HG02943 (cell line): Measurements from ENCODE around the gene TRAF3IP1.
A peak's percentile ranks its signal among the peaks of the same experiment; 100 is the strongest.
"Not testable (repeated sequence)": the region's sequence is repeated elsewhere in the genome, so short reads cannot be mapped to it uniquely, and the experiment has no call there.

ENCODE experiments used
- ATAC-seq: cut with Tn5 transposase; IDR thresholded peaks from one replicate; pipeline ENCODE4 v1.9.1; 2021; ENCODE audit warnings: mild to moderate bottlenecking, low read depth, moderate library complexity; ENCODE audit not compliant: unreplicated experiment

TRAF3IP1 gene, protein sequence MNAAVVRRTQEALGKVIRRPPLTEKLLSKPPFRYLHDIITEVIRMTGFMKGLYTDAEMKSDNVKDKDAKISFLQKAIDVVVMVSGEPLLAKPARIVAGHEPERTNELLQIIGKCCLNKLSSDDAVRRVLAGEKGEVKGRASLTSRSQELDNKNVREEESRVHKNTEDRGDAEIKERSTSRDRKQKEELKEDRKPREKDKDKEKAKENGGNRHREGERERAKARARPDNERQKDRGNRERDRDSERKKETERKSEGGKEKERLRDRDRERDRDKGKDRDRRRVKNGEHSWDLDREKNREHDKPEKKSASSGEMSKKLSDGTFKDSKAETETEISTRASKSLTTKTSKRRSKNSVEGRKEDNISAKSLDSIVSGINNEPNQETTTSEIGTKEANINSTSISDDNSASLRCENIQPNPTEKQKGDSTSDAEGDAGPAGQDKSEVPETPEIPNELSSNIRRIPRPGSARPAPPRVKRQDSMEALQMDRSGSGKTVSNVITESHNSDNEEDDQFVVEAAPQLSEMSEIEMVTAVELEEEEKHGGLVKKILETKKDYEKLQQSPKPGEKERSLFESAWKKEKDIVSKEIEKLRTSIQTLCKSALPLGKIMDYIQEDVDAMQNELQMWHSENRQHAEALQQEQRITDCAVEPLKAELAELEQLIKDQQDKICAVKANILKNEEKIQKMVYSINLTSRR

GRCh38 chr2:238320246-238320647 lies at the start of gene TRAF3IP1:
TSS of gene TRAF3IP1 (plus strand) at chr2:238320518. CDS start at chr2:238320663, 145 bp downstream.
- peak; percentile 84 for ATAC-seq

GRCh38 chr2:238270606-238271005 lies 49.7 kb upstream of the TRAF3IP1 start:
- ATAC-seq: no peak

GRCh38 chr2:238271061-238271554 lies 49.2 kb upstream of the TRAF3IP1 start:
- ATAC-seq: no peak

GRCh38 chr2:238271686-238272085 lies 48.6 kb upstream of the TRAF3IP1 start:
- not testable (repeated sequence) for ATAC-seq

DNA sequence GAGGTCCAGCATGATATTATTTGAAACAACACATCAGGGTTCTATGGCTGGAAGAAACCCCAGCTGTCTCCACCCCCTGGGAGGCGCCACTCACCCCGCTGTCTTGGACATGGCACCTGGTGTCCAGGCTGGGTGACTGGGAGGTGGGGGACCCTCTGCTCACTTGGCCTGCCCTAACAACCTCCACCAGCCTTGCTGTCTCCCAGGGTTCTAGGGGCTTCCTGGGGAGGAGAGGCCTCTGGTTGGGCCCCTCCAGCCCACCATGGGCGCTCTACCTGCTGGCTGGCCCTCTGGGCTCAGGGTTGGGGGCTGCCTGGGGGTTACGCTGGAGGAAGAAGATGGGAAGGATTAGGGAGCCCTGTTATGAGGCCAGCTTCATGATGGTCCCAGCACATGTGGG lies 48.2 kb upstream of the TRAF3IP1 start:
- no peak for ATAC-seq

DNA sequence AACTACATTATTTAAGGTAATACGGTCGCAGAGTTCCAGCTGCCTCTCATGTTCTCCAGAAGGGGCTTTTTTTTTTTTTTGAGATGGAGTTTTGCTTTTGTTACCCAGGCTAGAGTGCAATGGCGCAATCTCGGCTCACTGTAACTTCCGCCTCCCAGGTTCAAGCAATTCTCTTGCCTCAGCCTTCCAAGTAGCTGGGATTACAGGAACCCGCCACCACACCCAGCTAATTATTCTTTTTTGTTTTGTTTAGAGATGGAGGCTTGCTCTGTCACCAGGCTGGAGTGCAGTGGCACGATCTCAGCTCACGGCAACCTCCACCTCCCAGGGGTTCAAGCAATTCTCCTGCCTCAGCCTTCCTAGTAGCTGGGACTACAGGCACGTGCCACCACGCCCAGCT lies 46.9 kb upstream of the TRAF3IP1 start:
- not testable (repeated sequence) for ATAC-seq

GRCh38 chr2:238274152-238274865 lies 46.0 kb upstream of the TRAF3IP1 start:
- ATAC-seq: no peak

DNA sequence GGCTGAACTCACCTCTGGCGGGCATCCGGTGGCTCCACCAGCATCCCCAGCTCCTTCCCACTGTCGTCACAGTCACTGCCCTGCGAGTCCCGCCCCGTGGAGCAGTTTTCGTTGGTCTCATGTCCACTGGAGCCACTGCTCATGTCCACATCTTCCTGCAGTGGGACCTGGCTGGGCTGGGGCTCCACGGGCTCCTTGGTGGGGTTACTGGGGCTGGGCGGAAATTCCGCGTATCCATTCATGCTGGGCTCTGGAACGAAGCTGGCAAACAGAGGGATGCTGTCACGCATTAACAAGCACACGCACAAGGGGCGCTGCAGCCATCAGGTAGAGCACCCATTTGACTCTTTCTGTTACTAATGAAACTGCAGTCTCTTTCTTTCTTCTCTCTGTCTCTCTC lies 42.6 kb upstream of the TRAF3IP1 start:
- ATAC-seq: no peak

GRCh38 chr2:238278626-238279323 lies 41.5 kb upstream of the TRAF3IP1 start:
- no peak for ATAC-seq

DNA sequence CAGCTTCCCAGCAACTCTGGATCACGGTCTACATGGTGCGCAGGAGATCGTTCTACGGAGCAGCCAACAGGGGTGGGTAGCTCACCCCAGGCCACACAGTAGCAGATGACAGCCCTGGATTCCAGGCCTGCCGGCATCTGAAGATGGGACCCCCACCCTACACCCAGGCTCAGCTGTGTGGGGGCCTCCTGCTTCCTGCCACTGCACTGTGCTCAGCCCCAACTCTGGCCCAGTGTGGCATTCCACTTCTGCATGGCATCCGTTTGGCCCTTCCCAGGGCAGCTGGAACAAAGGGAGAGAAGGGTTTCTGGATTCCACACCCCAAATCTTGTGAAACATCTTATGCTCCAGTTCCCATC lies 41.0 kb upstream of the TRAF3IP1 start:
- no peak for ATAC-seq

GRCh38 chr2:238280083-238280825 lies 40.1 kb upstream of the TRAF3IP1 start:
- no peak for ATAC-seq

DNA sequence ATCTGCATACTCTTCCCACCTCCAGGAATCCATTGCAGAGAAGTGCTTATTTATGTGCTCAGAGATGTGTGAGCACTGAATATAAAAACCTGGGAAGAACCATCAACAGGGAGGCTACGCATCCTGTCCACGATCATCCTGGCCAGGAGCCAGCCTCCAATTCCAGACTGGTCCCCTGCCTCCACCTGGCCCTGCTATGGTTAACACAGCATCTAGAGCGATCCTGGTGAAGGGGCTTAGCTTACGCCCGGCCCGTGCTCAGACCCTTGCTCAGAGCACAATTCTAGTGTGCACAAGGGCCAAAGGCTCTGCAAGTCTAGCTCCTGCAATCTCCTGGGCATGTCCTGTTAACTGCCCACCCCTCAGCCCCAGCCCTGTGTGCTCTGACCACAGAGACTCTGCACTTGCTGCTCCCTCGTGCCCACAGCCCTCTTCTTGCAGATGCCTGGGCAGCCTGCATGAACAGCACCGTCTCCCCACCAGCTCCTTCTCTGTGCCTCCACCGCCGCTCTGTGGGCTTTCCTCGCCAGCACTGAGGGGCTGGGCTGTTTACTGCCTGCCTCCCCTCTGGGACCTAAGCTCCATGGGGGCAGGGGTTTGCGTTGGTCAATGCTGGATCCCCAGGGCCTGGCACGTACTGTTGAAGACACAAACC lies 38.4 kb upstream of the TRAF3IP1 start:
- ATAC-seq: no peak

- ATAC-seq: no peak
Measured at GRCh38 chr2:238282861-238283738, 37.2 kb upstream of the TRAF3IP1 start.

- ATAC-seq: no peak
Measured at GRCh38 chr2:238284802-238285515, 35.4 kb upstream of the TRAF3IP1 start.

DNA sequence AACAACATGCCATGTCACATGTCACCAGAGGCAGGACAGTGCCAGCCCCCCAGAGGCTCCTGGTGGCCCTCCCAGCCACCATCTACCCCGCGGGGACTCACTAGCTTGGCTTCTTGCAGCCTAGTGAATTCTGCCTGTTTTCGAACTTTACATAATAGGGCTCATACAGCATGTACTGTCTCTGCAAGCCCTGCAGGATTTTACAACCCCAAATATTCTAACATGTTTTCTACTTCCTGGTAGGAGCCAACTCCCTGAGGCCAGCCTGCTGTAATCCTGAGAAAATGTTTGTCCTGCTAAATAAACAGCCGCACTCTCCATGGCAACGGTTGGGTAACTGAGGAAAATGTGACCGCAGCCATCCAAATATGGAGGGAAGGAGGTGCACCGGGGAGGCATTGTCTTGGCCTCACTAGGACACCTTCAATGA lies 34.6 kb upstream of the TRAF3IP1 start:
- no peak for ATAC-seq

- no peak for ATAC-seq
Measured at GRCh38 chr2:238286095-238286494, 34.2 kb upstream of the TRAF3IP1 start.

DNA sequence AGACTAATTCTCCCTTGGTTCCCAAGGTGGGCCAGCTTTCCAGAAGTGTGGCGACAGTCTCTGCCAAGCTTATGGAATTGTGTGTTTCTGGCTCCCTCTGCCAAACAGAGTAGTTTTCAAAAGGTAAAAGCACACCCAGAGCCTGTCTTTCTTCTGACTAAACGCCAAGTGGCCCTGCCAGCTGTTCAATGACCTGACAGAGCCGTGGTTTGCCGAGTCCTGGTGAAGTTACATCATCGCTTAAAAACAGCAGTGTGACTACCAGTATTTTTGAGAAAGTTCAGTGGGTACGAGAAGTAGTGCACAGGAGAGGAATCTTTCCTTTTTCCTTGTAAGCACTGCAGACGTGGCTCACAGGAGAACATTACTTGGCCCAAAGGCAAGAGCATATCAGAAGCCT lies 33.8 kb upstream of the TRAF3IP1 start:
- no peak for ATAC-seq
